A549 (cell line): Measurements from ENCODE around the gene NEURL3.

Experiments used
- BCL3 ChIP-seq: fragments of >200 bp; sonication (Bioruptor Twin); formaldehyde crosslinking; IDR thresholded peaks from 3 replicates; pipeline ENCODE4 v1.6.1; 2016
- CBX8 ChIP-seq: fragments of 200-600 bp; sonication (generic); IDR thresholded peaks from 2 replicates; pipeline ENCODE4 v1.6.1; 2016
- CEBPB ChIP-seq, 2 experiments: fragments of >200 bp in 1 of 2; sonication (Bioruptor Twin) in 1 of 2; formaldehyde crosslinking in 1 of 2; IDR thresholded peaks; 2 replicates each; pipeline ENCODE4 v1.6.1; 2012 to 2016
- CTCF ChIP-seq: fragments of >200 bp; sonication (Bioruptor Twin); formaldehyde crosslinking; IDR thresholded peaks from 3 replicates; pipeline ENCODE4 v1.5.1; 2016
- EP300 ChIP-seq, 2 experiments: fragments of >200 bp; sonication (Bioruptor Twin); formaldehyde crosslinking; IDR thresholded peaks; 2 replicates in 1 of 2; 3 replicates in 1 of 2; pipeline ENCODE4 v1.6.1; 2016 to 2017
- HMGXB4 ChIP-seq: fragments of 250-450 bp; sonication (Bioruptor Pico); IDR thresholded peaks from 2 replicates; pipeline ENCODE4 v1.5.0; 2021; ENCODE audit warnings: mild to moderate bottlenecking, moderate library complexity, borderline replicate concordance
- MAX ChIP-seq: IDR thresholded peaks from 2 replicates; pipeline ENCODE4 v1.6.1; 2012
- MAZ ChIP-seq: fragments of 150-350 bp; IDR thresholded peaks from 2 replicates; pipeline ENCODE4 v1.6.1; 2014; ENCODE audit warnings: antibody characterized with exemption, low read depth, low read length, borderline replicate concordance
- MYC ChIP-seq: IDR thresholded peaks from 2 replicates; pipeline ENCODE4 v1.6.1; 2012; ENCODE audit warnings: mild to moderate bottlenecking, inconsistent platforms, low read length, improper control_type of control experiment, borderline replicate concordance
- POLR2A ChIP-seq: IDR thresholded peaks from 2 replicates; pipeline ENCODE4 v1.6.1; 2012; ENCODE audit warnings: mild to moderate bottlenecking, low read length
- REST ChIP-seq: fragments of 200-600 bp; sonication (generic); IDR thresholded peaks from 2 replicates; pipeline ENCODE4 v1.6.1; 2016; ENCODE audit warnings: antibody characterized with exemption, mild to moderate bottlenecking, moderate library complexity
- RNF2 ChIP-seq: fragments of 200-600 bp; sonication (generic); IDR thresholded peaks from 2 replicates; pipeline ENCODE4 v1.6.1; 2016; ENCODE audit warnings: low read depth, mild to moderate bottlenecking, antibody characterized with exemption, moderate library complexity, borderline replicate concordance

- no peak for TF ChIP-seq BCL3
- no peak for TF ChIP-seq EP300 (IDR thresholded peaks at IDR 0.05)
- no peak for TF ChIP-seq MYC
- no peak for TF ChIP-seq MAZ
- no peak for TF ChIP-seq CTCF
- TF ChIP-seq CBX8, result no peak
- TF ChIP-seq MAX, result no peak
- no peak for TF ChIP-seq HMGXB4 (CRISPR knock-in tag)
- TF ChIP-seq RNF2, result no peak
- TF ChIP-seq POLR2A, result no peak
- TF ChIP-seq REST, result no peak
- no peak for TF ChIP-seq CEBPB (IDR thresholded peaks at IDR 0.05)
These were observed 20.0 kb upstream of the NEURL3 start for GRCh38 chr2:96525211-96525507.
